K562 (cell line): ENCODE data around the gene DOP1A. TPM values are rescaled to one million over a fixed set of nuclear protein-coding genes. Genes with fewer than 3 reads are reported as not detected.

ENCODE experiments used
- ATAC-seq: fragments of 200-7000 bp; cut with Tn5 transposase; 3 replicates; pipeline ENCODE4 v1.9.1; 2020; ENCODE audit warnings: moderate library complexity
- BruUV-seq: library from RNA; stranded (reverse); fragments of 400-500 nt; replicated peaks from 2 replicates; lab custom pipeline; 2021; lab: Mats Ljungman, UMichigan
- CTCF ChIA-PET: fragments of 300-600 bp; formaldehyde crosslinking; extraction: SDS; loops from one replicate; lab custom pipeline; 2021; ENCODE audit warnings: low intra/inter-chr PET ratio; lab: Yijun Ruan, JAX
- POLR2A ChIA-PET: fragments of 300-600, 350-650 bp; sonication (Branson Sonifier 250); formaldehyde crosslinking; extraction: SDS; loops from one replicate; lab custom pipeline; 2021; ENCODE audit warnings: antibody characterized with exemption, inconsistent platforms; lab: Yijun Ruan, JAX
- DNase-seq, 4 experiments: peaks; one replicate each; pipeline versions ENCODE4 v3.0.0 to v3.0.0-alpha.2; 2011 to 2018; ENCODE audit warnings: low spot score in 3 of 4, mixed read lengths in 3 of 4; ENCODE audit errors: extremely low read depth in 1 of 4
- FAIRE-seq: peaks from 2 replicates; lab custom pipeline; 2011; peaks lifted over from hg19 to GRCh38; lab: Jason Lieb, UNC
- H2AFZ ChIP-seq: 2 replicates; pipeline ENCODE4 v1.6.0; 2011; ENCODE audit warnings: low read depth, low read length, control low read depth, inconsistent platforms
- H3K27ac ChIP-seq: fragments of 200-600 bp; 3 replicates; pipeline ENCODE4 v1.8.0; 2011; ENCODE audit warnings: low read depth, mild to moderate bottlenecking, control low read depth, inconsistent platforms, low read length, moderate library complexity, mixed read lengths; ENCODE audit errors: extremely low read depth
- H3K27me3 ChIP-seq, 2 experiments: fragments of 300-600 bp in 1 of 2; 2 replicates in 1 of 2; 3 replicates in 1 of 2; pipeline versions ENCODE4 v1.6.0 to v1.8.0; 2011; ENCODE audit warnings: inconsistent platforms in 2 of 2, low read length in 2 of 2, mild to moderate bottlenecking in 1 of 2, mixed read lengths in 1 of 2, moderate library complexity in 1 of 2; ENCODE audit not compliant: control insufficient read depth in 2 of 2, insufficient read depth in 2 of 2
- H3K36me3 ChIP-seq: fragments of 300-600 bp; 3 replicates; pipeline ENCODE4 v1.8.0; 2011; ENCODE audit warnings: mild to moderate bottlenecking, low read length, inconsistent platforms; ENCODE audit not compliant: control insufficient read depth, insufficient read depth
- H3K4me1 ChIP-seq, 2 experiments: fragments of 200-600 bp in 1 of 2; replicated peaks in 1 of 2; 2 replicates in 1 of 2; 3 replicates in 1 of 2; pipeline versions ENCODE4 v1.5.1 to v1.8.0; 2011; ENCODE audit warnings: inconsistent platforms in 2 of 2, low read length in 2 of 2, mild to moderate bottlenecking in 1 of 2, mixed read lengths in 1 of 2, moderate library complexity in 1 of 2; ENCODE audit not compliant: control insufficient read depth in 2 of 2, insufficient read depth in 2 of 2
- H3K4me2 ChIP-seq: 2 replicates; pipeline ENCODE4 v1.6.1; 2011; ENCODE audit warnings: low read length, control low read depth, inconsistent platforms, mixed read lengths; ENCODE audit not compliant: insufficient read depth
- H3K4me3 ChIP-seq: fragments of 200-600 bp; sonication (generic), shearing (Covaris generic); 2 replicates; pipeline ENCODE4 v1.5.1; 2016; ENCODE audit warnings: control low read depth, inconsistent platforms
- H3K79me2 ChIP-seq: fragments of 200-600 bp; 3 replicates; pipeline ENCODE4 v1.8.0; 2011; ENCODE audit warnings: low read length, inconsistent platforms; ENCODE audit not compliant: control insufficient read depth, insufficient read depth
- H3K9ac ChIP-seq, 2 experiments: 2 replicates each; pipeline versions ENCODE4 v1.6.0 to v1.6.1; 2011; ENCODE audit warnings: low read depth in 2 of 2, low read length in 2 of 2, control low read depth in 1 of 2, inconsistent platforms in 1 of 2, mild to moderate bottlenecking in 1 of 2, mixed read lengths in 1 of 2; ENCODE audit not compliant: insufficient read depth in 1 of 2
- H3K9me1 ChIP-seq: one replicate; pipeline ENCODE4 v1.6.0; 2011; ENCODE audit warnings: inconsistent platforms, mild to moderate bottlenecking, low read length, moderate library complexity; ENCODE audit not compliant: control insufficient read depth, insufficient read depth
- H3K9me3 ChIP-seq: replicated peaks from 2 replicates; pipeline ENCODE4 v1.5.1; 2011; ENCODE audit warnings: low read depth, low read length, inconsistent platforms; ENCODE audit not compliant: control insufficient read depth, insufficient read depth
- H4K20me1 ChIP-seq: replicated peaks from 2 replicates; pipeline ENCODE4 v1.6.1; 2011; ENCODE audit warnings: low read length, inconsistent platforms, mixed read lengths; ENCODE audit not compliant: control insufficient read depth, insufficient read depth
- C11orf30 ChIP-seq: fragments of 450-650 bp; IDR thresholded peaks from 2 replicates; pipeline ENCODE4 v1.6.1; 2016; ENCODE audit warnings: low read depth, mild to moderate bottlenecking
- MEIS2 ChIP-seq: fragments of 450-650 bp; IDR thresholded peaks from 2 replicates; pipeline ENCODE4 v1.6.1; 2014; ENCODE audit warnings: mild to moderate bottlenecking; ENCODE audit not compliant: partially characterized antibody
- XRCC4 ChIP-seq: IDR thresholded peaks from one replicate; pipeline ENCODE4 v1.6.1; 2011; ENCODE audit not compliant: insufficient read depth, insufficient read length; ENCODE audit errors: extremely low read depth
- WGBS: fragments of 100-300 bp; shearing (Covaris generic); methylation state at CpG from one replicate; pipeline ENCODE4 v1.1.6; 2016; ENCODE audit warnings: low coverage, mixed read lengths; ENCODE audit not compliant: insufficient coverage; ENCODE audit errors: missing lambda C conversion rate; 5-methylcytosine and 5-hydroxymethylcytosine counted together
- in situ Hi-C: fragments of 300-500 bp; cut with MboI; formaldehyde crosslinking; loops from 4 replicates; pipeline ENCODE4 v1.15.0; 2018; ENCODE audit warnings: inconsistent platforms, mixed read lengths
- intact Hi-C: fragments of 100-400 bp; cut with micrococcal nuclease; formaldehyde crosslinking; loops from 2 replicates; pipeline ENCODE4 v1.14.2; 2022
- polyA plus RNA-seq, 8 experiments: library from polyadenylated mRNA; depleted of rRNA in 4 of 8; stranded (reverse) in 5 of 8; unstranded in 3 of 8; fragments of >200 nt; fragmentation: Nextera tagmentation in 2 of 8; fragmentation: Illumina TruSeq in 1 of 8; extraction: Ambion mirVana in 2 of 8; extraction: Trizol in 1 of 8; gene quantifications; 2 replicates each; pipeline versions ENCODE4 v1.2.1 to v1.2.3, GENCODE V29; 2011 to 2014; ENCODE audit warnings: inconsistent platforms in 1 of 8, missing spikeins in 1 of 8
- total RNA-seq, 7 experiments: library from RNA; depleted of rRNA in 6 of 7; stranded (reverse); fragments of >200 nt in 6 of 7; fragmentation: Illumina TruSeq in 2 of 7; extraction: Trizol in 2 of 7; gene quantifications; 2 replicates each; pipeline versions ENCODE4 v1.2.1 to v1.2.3, GENCODE V29; 2011 to 2021; ENCODE audit warnings: low replicate concordance in 1 of 7
- TF ChIP-seq, protein P1 (sequence below): fragments of 250-450 bp; sonication (Bioruptor Pico); IDR thresholded peaks from 2 replicates; pipeline ENCODE4 v1.8.0; 2022; ENCODE audit warnings: inconsistent platforms
- TF ChIP-seq, protein P2 (sequence below), 2 experiments: fragments of 450-650 bp in 1 of 2; sonication (generic) in 1 of 2; formaldehyde crosslinking in 1 of 2; IDR thresholded peaks in 1 of 2; conservative IDR thresholded peaks in 1 of 2; 2 replicates each; pipeline versions ENCODE4 v1.6.1 to v1.8.1; 2016 to 2023; ENCODE audit warnings: mild to moderate bottlenecking in 2 of 2, moderate library complexity in 2 of 2, inconsistent platforms in 1 of 2, missing genetic modification reagents in 1 of 2

DOP1A gene
- total and polyA plus RNA-seq, 9 of the 15 experiments (the other 6 are each of a cell fraction or from before 2014, with no cell fraction given), result 0.75 to 10.5 (median 4.4) TPM

DNA sequence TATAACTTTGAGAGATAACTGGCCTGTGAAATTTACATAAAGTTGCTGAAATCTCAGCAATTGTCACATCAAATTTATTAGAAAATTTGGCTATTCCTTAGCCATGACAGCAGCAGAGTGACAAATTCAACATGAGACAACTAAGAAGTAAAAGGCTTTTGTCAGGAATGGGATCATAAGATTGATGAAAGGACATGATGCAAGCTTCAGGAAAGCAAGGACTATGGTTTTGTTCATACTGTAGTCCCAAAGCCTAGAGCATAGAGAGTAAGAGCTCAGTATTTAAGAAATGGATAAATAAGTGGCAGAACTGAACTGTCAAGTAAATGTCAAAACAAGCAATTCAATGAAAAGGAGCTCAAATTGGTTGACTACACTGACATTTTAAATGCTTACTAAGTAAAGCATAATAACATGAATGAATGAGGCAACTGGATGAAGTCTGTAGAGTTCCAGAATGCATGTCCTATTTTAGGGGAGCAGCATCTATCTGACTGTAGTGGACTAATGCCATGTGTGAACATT, 113.0 kb downstream of the DOP1A start (continued):
- TF ChIP-seq C11orf30 (no peak), MEIS2 (peak; percentile 53)
- TF ChIP-seq, protein P1, sequence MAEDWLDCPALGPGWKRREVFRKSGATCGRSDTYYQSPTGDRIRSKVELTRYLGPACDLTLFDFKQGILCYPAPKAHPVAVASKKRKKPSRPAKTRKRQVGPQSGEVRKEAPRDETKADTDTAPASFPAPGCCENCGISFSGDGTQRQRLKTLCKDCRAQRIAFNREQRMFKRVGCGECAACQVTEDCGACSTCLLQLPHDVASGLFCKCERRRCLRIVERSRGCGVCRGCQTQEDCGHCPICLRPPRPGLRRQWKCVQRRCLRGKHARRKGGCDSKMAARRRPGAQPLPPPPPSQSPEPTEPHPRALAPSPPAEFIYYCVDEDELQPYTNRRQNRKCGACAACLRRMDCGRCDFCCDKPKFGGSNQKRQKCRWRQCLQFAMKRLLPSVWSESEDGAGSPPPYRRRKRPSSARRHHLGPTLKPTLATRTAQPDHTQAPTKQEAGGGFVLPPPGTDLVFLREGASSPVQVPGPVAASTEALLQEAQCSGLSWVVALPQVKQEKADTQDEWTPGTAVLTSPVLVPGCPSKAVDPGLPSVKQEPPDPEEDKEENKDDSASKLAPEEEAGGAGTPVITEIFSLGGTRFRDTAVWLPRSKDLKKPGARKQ, result no peak
- TF ChIP-seq, all 486 proteins: peak for 2

DNA sequence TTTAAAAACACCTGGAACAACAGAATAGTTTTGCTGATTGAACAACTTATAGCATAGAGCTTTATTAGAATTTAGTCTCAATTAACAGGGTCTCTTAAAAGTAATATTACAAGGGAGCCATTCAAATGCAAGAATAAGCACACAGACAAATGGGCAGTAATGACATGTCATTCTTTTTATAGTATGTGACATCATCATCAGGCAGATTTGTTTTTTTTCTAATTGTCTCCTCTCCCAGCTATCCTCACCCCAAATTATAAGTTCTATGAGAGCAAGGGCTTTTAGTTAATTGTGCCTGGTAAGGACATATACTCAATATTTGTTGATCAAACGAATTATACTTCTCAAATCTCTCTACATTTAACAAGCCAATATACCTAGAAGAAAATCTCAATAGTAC, 114.6 kb downstream of the DOP1A start:
- FAIRE-seq (no peak), DNase-seq (no peak), ATAC-seq (no peak)
- POLR2A ChIA-PET, result interaction anchor here (0.7 to 1.4 kb wide), 3 partner anchors 8 to 339 kb away, joined by 3 to 5 read pairs (median 4); no protein-coding TSS in a partner anchor
- no peaks in the 10 kb centered on the region for H3K27me3 ChIP-seq
- no peaks in the 10 kb centered on the region; a peak in 1 of 5 replicates for H3K4me1 ChIP-seq
- no TSS peak for BruUV-seq
- H3K79me2 ChIP-seq, result no peaks in the 10 kb centered on the region
- TF ChIP-seq XRCC4, result no peak
- TF ChIP-seq, protein P2, sequence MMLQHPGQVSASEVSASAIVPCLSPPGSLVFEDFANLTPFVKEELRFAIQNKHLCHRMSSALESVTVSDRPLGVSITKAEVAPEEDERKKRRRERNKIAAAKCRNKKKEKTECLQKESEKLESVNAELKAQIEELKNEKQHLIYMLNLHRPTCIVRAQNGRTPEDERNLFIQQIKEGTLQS (IDR thresholded peaks at IDR 0.05), result peak; percentile 36; the same call in 1 of the 2 replicates
- TF ChIP-seq, protein P2 (CRISPR knock-in tag; conservative IDR thresholded peaks at IDR 0.05), result no peak
- no peak overlapping the region for H3K4me3 ChIP-seq
- no peak overlapping the region for H3K4me2 ChIP-seq
- no peaks in the 10 kb centered on the region for H4K20me1 ChIP-seq
- H3K36me3 ChIP-seq, result peaks cover 83% of the 10 kb centered on the region
- no peaks in the 10 kb centered on the region for H3K9me1 ChIP-seq
- no peak overlapping the region for H3K27ac ChIP-seq
- WGBS, result 25% methylated on average over 1 of the region's 1 CpG
- in situ Hi-C loops (loop anchor here (25.0 kb wide), 1 partner anchor 945 kb away; the partner anchor contains the start of gene IBTK), intact Hi-C loops (no loop called here)
- H2AFZ ChIP-seq, result no peak overlapping the region
- H3K9me3 ChIP-seq, result no peaks in the 10 kb centered on the region
- H3K9ac ChIP-seq, result no peak overlapping the region
- CTCF ChIA-PET, result no interaction called here
